Stomach (tissue), 9 donors: ENCODE measurements around the gene NCOR1. TPM values are rescaled to one million over a fixed set of nuclear protein-coding genes. Genes with fewer than 3 reads are reported as not detected.

Experiments used
- DNase-seq, 2 donors: peaks; one replicate each; pipeline versions ENCODE4 v3.0.0 to v3.0.0-alpha.2; 2013 to 2019
- H3K27ac ChIP-seq, 5 donors: fragments of 200-600 bp in 4 of 5; sonication (generic) in 4 of 5; one replicate each; pipeline ENCODE4 v1.5.1; 2013 to 2019; ENCODE audit warnings: mild to moderate bottlenecking in 1 of 5, moderate library complexity in 1 of 5
- H3K27me3 ChIP-seq, 3 donors: fragments of 200-600 bp; sonication (generic); one replicate each; pipeline ENCODE4 v1.5.1; 2017 to 2019; ENCODE audit warnings: mixed run types in 1 of 3
- H3K36me3 ChIP-seq, 4 donors: fragments of 200-600 bp; sonication (generic); 1 replicate in 3 of 4; 2 replicates in 1 of 4; pipeline ENCODE4 v1.5.1; 2016 to 2019
- H3K4me1 ChIP-seq, 4 donors: fragments of 200-600 bp; sonication (generic); one replicate each; pipeline ENCODE4 v1.5.1; 2016 to 2019
- H3K4me3 ChIP-seq, 4 donors: fragments of 200-600 bp; sonication (generic) in 3 of 4; one replicate each; pipeline ENCODE4 v1.5.1; 2016 to 2019; ENCODE audit warnings: mild to moderate bottlenecking in 1 of 4
- H3K9me3 ChIP-seq, 4 donors: fragments of 200-600 bp; sonication (generic); one replicate each; pipeline ENCODE4 v1.5.1; 2016 to 2019
- CTCF ChIP-seq, 7 experiments: fragments of 450-650 bp in 4 of 7; fragments of 200-600 bp in 3 of 7; sonication (generic) in 3 of 7; IDR thresholded peaks; one replicate each; pipeline ENCODE4 v1.5.1; 2016 to 2019; ENCODE audit warnings: antibody characterized with exemption in 7 of 7, control low read depth in 2 of 7, mild to moderate bottlenecking in 1 of 7
- EP300 ChIP-seq: sonication (generic); formaldehyde crosslinking; IDR thresholded peaks from one replicate; pipeline ENCODE4 v1.6.1; 2017; ENCODE audit warnings: antibody characterized with exemption
- POLR2A ChIP-seq, 4 donors: fragments of 450-650 bp; IDR thresholded peaks; one replicate each; pipeline ENCODE4 v1.6.1; 2016; ENCODE audit warnings: antibody characterized with exemption in 4 of 4, control low read depth in 2 of 4, mild to moderate bottlenecking in 1 of 4, moderate library complexity in 1 of 4
- POLR2AphosphoS5 ChIP-seq, 3 donors: sonication (generic); formaldehyde crosslinking; IDR thresholded peaks; one replicate each; pipeline ENCODE4 v1.6.1; 2016; ENCODE audit warnings: antibody characterized with exemption in 3 of 3
- WGBS, 5 donors: extraction: QIAGEN DNeasy Blood & Tissue Kit in 3 of 5; methylation state at CpG; one replicate each; pipeline versions ENCODE4 v1.1.5 to v1.1.7; 2013 to 2018; 5-methylcytosine and 5-hydroxymethylcytosine counted together
- intact Hi-C: fragments of 100-400 bp; cut with DNase I; formaldehyde crosslinking; loops from one replicate; pipeline ENCODE4 v1.15.1; 2023; ENCODE audit warnings: low total_unique reads
- polyA plus RNA-seq, 3 donors: library from polyadenylated mRNA; stranded (reverse); fragments of 200-250 nt; gene quantifications; one replicate each; pipeline ENCODE4 v1.2.3, GENCODE V29; 2013
- small RNA-seq, 4 donors: library from RNA; depleted of rRNA; stranded (forward); fragments of <200 nt; gene quantifications; one replicate each; pipeline ENCODE3, GENCODE V24; 2016
- total RNA-seq, 5 donors: library from RNA; depleted of rRNA; stranded (reverse); fragments of >200 nt; gene quantifications; one replicate each; pipeline versions ENCODE4 v1.1.0 to v1.2.3, GENCODE V29; 2014 to 2016
- donor health status: healthy with polysubstance abuse.
- donor health status: Bipolar disorder and iron deficiency.
- donor health status: healthy.

Gene NCOR1
- total and polyA plus RNA-seq, 8 donors: 28.7 to 444 (median 255) TPM

GRCh38 chr17:15996322-15996721 lies 219.0 kb downstream of the NCOR1 start:
- TF ChIP-seq EP300 (no peak), POLR2A (IDR thresholded peaks at IDR 0.05) (no peak), POLR2AphosphoS5 (IDR thresholded peaks at IDR 0.05) (no peak), CTCF (IDR thresholded peaks at IDR 0.05) (no peak)
- Histone ChIP-seq H3K27me3 (no peaks in the 10 kb centered on the region), H3K4me1 (peaks cover 14 to 26% (median 21%) of the 10 kb centered on the region in 4 donors), H3K4me3 (no peak overlapping the region), H3K36me3 (peaks cover 4 to 30% (median 28%) of the 10 kb centered on the region in 4 donors), H3K27ac (no peak overlapping the region), H3K9me3 (no peaks in the 10 kb centered on the region)
- no peak for DNase-seq
- intact Hi-C loops: no loop called here
- WGBS, 5 donors: 72 to 87% (median 76%) methylated on average over 6 of the region's 6 CpGs

- 74 to 89% (median 84%) methylated on average over 5 of the region's 5 CpGs for WGBS, 5 donors
- intact Hi-C loops: no loop called here
- TF ChIP-seq POLR2A (IDR thresholded peaks at IDR 0.05) (no peak), EP300 (no peak), CTCF (IDR thresholded peaks at IDR 0.05) (no peak), POLR2AphosphoS5 (IDR thresholded peaks at IDR 0.05) (no peak)
- Histone ChIP-seq H3K36me3 (peaks cover 21 to 90% (median 88%) of the 10 kb centered on the region in 4 donors), H3K9me3 (no peaks in the 10 kb centered on the region), H3K4me1 (no peaks in the 10 kb centered on the region), H3K27me3 (no peaks in the 10 kb centered on the region), H3K27ac (no peak overlapping the region), H3K4me3 (no peak overlapping the region)
- DNase-seq: no peak
These were observed 233.4 kb downstream of the NCOR1 start for GRCh38 chr17:15981646-15982580.

GRCh38 chr17:15981208-15981607 lies 234.1 kb downstream of the NCOR1 start:
- no peak overlapping the region for H3K4me3 ChIP-seq
- TF ChIP-seq POLR2A (IDR thresholded peaks at IDR 0.05): no peak
- TF ChIP-seq CTCF (IDR thresholded peaks at IDR 0.05): no peak
- no peak for TF ChIP-seq EP300
- no peak for TF ChIP-seq POLR2AphosphoS5 (IDR thresholded peaks at IDR 0.05)
- 32 to 53% (median 41%) methylated on average over 2 of the region's 2 CpGs for WGBS, 5 donors
- no peak for DNase-seq
- no peaks in the 10 kb centered on the region for H3K4me1 ChIP-seq
- peaks cover 21 to 90% (median 88%) of the 10 kb centered on the region in 4 donors for H3K36me3 ChIP-seq
- H3K27ac ChIP-seq: no peak overlapping the region
- H3K27me3 ChIP-seq: no peaks in the 10 kb centered on the region
- intact Hi-C loops: no loop called here
- no peaks in the 10 kb centered on the region for H3K9me3 ChIP-seq

Small RNAs within 50 kb of the gene (small RNA-seq; reads per million reads assigned to genes)
- gene RNU6-314P: 0 reads per million in 4 donors
- 0 reads per million in 4 donors for gene RNU6-862P

Other genes with a start within 250 kb of the NCOR1 start
- gene ZSWIM7, start 215.8 kb downstream of the NCOR1 start, total RNA-seq: 10 to 100 TPM in 2 of 5 donors, 1 to 10 TPM in 2, not detected in 1; 4.5 to 20.0 (median 10.2) TPM
- 10 to 100 TPM; 29.8 to 43.5 (median 36.4) TPM for gene ZSWIM7, start 215.8 kb downstream of the NCOR1 start, polyA plus RNA-seq
- 1,000 to 10,000 TPM in 1 of 5 donors, 10 to 100 TPM in 4; 44.6 to 1,106 (median 63.6) TPM for gene TTC19, start 215.7 kb downstream of the NCOR1 start, total RNA-seq
- 10 to 100 TPM; 12.6 to 16.2 (median 14.1) TPM for gene TTC19, start 215.7 kb downstream of the NCOR1 start, polyA plus RNA-seq
- 10 to 100 TPM; 32.4 to 72.3 (median 65.3) TPM for gene PIGL, start 1.7 kb upstream of the NCOR1 start, total RNA-seq
- 10 to 100 TPM in 2 of 3 donors, 1 to 10 TPM in 1; 5.8 to 17.1 (median 10.4) TPM for gene PIGL, start 1.7 kb upstream of the NCOR1 start, polyA plus RNA-seq
- gene CENPV, start 137.9 kb upstream of the NCOR1 start, total RNA-seq: 100 to 1,000 TPM in 1 of 5 donors, 10 to 100 TPM in 4; 24.5 to 324 (median 34.9) TPM
- 10 to 100 TPM; 32.1 to 41.5 (median 41.4) TPM for gene CENPV, start 137.9 kb upstream of the NCOR1 start, polyA plus RNA-seq
- gene UBB, start 165.6 kb upstream of the NCOR1 start, total RNA-seq: 100 to 1,000 TPM; 621 to 929 (median 784) TPM
- 1,000 to 10,000 TPM in 2 of 3 donors, 100 to 1,000 TPM in 1; 969 to 2,679 (median 1,248) TPM for gene UBB, start 165.6 kb upstream of the NCOR1 start, polyA plus RNA-seq
- gene TRPV2, start 200.0 kb upstream of the NCOR1 start, total RNA-seq: 10 to 100 TPM in 1 of 5 donors, 1 to 10 TPM in 3, under 1 TPM in 1; 0.58 to 24.8 (median 4.5) TPM
- gene TRPV2, start 200.0 kb upstream of the NCOR1 start, polyA plus RNA-seq: 1 to 10 TPM; 5.3 to 8.8 (median 6.4) TPM